ENCODE measurements around the gene PI4KA.

DNA sequence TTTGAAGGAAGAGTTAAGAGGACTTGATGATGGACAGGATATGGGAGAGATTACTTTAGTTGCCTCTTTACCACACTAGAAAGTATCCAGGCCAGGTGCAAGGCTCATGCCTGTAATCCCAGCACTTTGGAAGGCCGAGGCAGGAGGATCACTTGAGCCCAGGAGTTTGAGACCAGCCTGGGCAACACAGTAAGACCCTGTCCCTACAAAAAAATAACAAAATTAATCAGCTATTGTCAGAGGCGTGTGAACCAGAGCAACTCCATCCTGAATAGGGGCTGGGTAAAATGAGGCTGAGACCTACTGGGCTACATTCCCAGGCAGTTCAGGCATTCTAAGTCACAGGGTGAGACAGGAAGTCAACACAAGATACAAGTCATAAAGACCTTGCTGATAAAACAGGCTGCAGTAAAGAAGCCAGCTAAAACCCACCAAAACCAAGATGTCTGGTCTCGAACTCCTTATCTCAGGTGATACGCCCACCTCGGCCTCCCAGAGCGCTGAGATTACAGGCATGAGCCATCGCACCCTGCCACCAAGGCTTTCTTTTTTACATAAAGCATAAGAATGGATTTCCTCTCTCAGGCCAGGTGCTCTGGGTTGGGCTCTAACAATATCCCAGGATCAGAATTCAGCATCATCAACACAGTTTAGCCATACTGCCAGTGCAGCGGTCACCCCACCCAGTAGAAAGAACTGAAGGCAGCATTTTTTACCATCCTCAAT, 17.8 kb downstream of the PI4KA start:
- TF ChIP-seq, protein P1, sequence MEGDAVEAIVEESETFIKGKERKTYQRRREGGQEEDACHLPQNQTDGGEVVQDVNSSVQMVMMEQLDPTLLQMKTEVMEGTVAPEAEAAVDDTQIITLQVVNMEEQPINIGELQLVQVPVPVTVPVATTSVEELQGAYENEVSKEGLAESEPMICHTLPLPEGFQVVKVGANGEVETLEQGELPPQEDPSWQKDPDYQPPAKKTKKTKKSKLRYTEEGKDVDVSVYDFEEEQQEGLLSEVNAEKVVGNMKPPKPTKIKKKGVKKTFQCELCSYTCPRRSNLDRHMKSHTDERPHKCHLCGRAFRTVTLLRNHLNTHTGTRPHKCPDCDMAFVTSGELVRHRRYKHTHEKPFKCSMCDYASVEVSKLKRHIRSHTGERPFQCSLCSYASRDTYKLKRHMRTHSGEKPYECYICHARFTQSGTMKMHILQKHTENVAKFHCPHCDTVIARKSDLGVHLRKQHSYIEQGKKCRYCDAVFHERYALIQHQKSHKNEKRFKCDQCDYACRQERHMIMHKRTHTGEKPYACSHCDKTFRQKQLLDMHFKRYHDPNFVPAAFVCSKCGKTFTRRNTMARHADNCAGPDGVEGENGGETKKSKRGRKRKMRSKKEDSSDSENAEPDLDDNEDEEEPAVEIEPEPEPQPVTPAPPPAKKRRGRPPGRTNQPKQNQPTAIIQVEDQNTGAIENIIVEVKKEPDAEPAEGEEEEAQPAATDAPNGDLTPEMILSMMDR (IDR thresholded peaks at IDR 0.05; ENCODE audit: low read depth, low read length), result no peak
- no peak for TF ChIP-seq EZH2phosphoT487 (IDR thresholded peaks at IDR 0.05; ENCODE audit: low read depth)
